Mammary epithelial cell (primary cell): ENCODE data around the gene HOXA11.

Source experiments
- EZH2 ChIP-seq: IDR thresholded peaks from 2 replicates; pipeline ENCODE4 v1.6.1; 2012; ENCODE audit warnings: low read length, inconsistent platforms, borderline replicate concordance
- TF ChIP-seq, protein P1 (sequence below), 2 donors: IDR thresholded peaks in 1 of 2; conservative IDR thresholded peaks in 1 of 2; 2 replicates each; pipeline ENCODE4 v1.5.1; 2011 to 2012; ENCODE audit warnings: inconsistent platforms in 2 of 2, low read length in 2 of 2, mild to moderate bottlenecking in 2 of 2, control low read depth in 1 of 2, low read depth in 1 of 2; ENCODE audit not compliant: insufficient read depth in 1 of 2; ENCODE audit errors: extremely low read depth in 1 of 2

DNA sequence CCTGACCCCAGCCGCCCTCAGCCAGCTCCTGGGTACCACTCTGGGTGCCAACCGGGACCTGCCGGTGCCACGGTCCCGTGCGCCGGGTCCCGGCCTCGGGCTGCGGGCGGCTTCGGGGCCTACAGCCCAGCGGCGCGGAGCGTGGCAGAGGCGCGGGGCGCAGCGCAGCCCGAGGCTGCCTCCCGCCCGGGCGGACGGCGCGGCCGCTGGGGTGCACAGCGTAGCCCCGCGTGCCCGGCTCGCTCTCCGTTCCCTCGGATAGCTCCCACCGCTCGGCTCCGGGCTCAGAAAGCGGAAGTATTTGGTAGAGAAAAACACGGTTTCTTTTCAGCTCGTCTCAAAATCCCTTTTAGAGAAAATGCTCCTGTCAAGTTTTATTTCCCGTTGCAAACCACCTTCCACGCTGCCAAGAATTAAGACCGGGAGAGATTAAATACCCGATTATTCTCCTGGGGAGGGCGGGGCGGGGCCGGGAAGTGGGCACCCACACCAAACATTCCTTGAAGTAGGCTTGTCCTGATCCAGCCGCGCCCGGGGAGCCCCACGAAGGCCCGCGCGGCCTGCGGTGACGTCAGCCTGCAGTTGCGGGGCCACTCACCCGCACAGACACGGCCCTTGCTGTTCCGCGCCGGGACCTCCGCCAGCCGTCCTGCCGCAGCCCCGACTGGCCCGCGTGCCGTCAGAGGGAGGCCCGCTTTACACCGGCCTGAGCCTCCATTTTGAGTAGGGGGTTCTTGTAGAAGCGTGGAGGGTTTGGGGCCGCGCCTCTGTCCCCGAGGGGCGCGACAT lies 7.7 kb upstream of the HOXA11 start:
- TF ChIP-seq, protein P1, sequence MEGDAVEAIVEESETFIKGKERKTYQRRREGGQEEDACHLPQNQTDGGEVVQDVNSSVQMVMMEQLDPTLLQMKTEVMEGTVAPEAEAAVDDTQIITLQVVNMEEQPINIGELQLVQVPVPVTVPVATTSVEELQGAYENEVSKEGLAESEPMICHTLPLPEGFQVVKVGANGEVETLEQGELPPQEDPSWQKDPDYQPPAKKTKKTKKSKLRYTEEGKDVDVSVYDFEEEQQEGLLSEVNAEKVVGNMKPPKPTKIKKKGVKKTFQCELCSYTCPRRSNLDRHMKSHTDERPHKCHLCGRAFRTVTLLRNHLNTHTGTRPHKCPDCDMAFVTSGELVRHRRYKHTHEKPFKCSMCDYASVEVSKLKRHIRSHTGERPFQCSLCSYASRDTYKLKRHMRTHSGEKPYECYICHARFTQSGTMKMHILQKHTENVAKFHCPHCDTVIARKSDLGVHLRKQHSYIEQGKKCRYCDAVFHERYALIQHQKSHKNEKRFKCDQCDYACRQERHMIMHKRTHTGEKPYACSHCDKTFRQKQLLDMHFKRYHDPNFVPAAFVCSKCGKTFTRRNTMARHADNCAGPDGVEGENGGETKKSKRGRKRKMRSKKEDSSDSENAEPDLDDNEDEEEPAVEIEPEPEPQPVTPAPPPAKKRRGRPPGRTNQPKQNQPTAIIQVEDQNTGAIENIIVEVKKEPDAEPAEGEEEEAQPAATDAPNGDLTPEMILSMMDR (conservative IDR thresholded peaks at IDR 0.05 in 1 of 2, IDR thresholded peaks at IDR 0.05 in 1 of 2; ENCODE audit: extremely low read depth in 1 of 2, insufficient read depth in 1 of 2, low read depth in 1 of 2, low read length in 2 of 2), result no peak
- TF ChIP-seq EZH2, result no peak
